ENCODE results near the gene PCSK4. TPM values are rescaled to one million over a fixed set of nuclear protein-coding genes. Genes with fewer than 3 reads are reported as not detected.

Gene PCSK4
- total RNA-seq, 1 experiment from 2014 or later = 9.9 TPM

- in situ Hi-C loops (cut with HindIII; ENCODE audit: low pct_unique_long_range_greater_than_20kb, low sequenced_read_pairs) = no loop called here
Observed at GRCh38 chr19:1533510-1534150, 43.5 kb upstream of the PCSK4 start.

GRCh38 chr19:1532003-1532402 lies 41.9 kb upstream of the PCSK4 start:
- intact Hi-C loops (cut with micrococcal nuclease; ENCODE audit: unreplicated experiment) = no loop called here
- POLR2A ChIA-PET = no interaction called here
- no peak overlapping the region for H3K4me3 ChIP-seq (ENCODE audit: low read depth in 2 of 2, low read length in 2 of 2)
- DNase-seq (ENCODE audit: low read depth, low spot score) = no peak
- no TSS peak for BruUV-seq (replicated peaks)
- no peaks in the 10 kb centered on the region for H3K27me3 ChIP-seq (ENCODE audit: control insufficient read depth, insufficient read depth, low read length)
- no peaks in the 10 kb centered on the region for H3K4me1 ChIP-seq (ENCODE audit: control insufficient read depth, insufficient read depth, low read length)
- H3K36me3 ChIP-seq (ENCODE audit: control insufficient read depth, insufficient read depth, low read length) = no peaks in the 10 kb centered on the region
- no peak for ATAC-seq
- in situ Hi-C loops (cut with HindIII; ENCODE audit: low pct_unique_long_range_greater_than_20kb, low sequenced_read_pairs) = no loop called here
- TF ChIP-seq TCF7L2 (IDR thresholded peaks at IDR 0.05; ENCODE audit: low read depth, low read length) (no peak), SIN3A (IDR thresholded peaks at IDR 0.05; ENCODE audit: borderline replicate concordance, insufficient read depth, low read depth, low read length) (no peak)
- TF ChIP-seq, protein P1, sequence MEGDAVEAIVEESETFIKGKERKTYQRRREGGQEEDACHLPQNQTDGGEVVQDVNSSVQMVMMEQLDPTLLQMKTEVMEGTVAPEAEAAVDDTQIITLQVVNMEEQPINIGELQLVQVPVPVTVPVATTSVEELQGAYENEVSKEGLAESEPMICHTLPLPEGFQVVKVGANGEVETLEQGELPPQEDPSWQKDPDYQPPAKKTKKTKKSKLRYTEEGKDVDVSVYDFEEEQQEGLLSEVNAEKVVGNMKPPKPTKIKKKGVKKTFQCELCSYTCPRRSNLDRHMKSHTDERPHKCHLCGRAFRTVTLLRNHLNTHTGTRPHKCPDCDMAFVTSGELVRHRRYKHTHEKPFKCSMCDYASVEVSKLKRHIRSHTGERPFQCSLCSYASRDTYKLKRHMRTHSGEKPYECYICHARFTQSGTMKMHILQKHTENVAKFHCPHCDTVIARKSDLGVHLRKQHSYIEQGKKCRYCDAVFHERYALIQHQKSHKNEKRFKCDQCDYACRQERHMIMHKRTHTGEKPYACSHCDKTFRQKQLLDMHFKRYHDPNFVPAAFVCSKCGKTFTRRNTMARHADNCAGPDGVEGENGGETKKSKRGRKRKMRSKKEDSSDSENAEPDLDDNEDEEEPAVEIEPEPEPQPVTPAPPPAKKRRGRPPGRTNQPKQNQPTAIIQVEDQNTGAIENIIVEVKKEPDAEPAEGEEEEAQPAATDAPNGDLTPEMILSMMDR (IDR thresholded peaks at IDR 0.05) = no peak
- no peaks in the 10 kb centered on the region for H3K9me3 ChIP-seq (ENCODE audit: control insufficient read depth, insufficient read depth, low read depth, low read length)
- CTCF ChIA-PET = no interaction called here
- no peak overlapping the region for H3K27ac ChIP-seq (ENCODE audit: low read length)

More at GRCh38 chr19:1533510-1534150, 43.5 kb upstream of the PCSK4 start:
- no peak for DNase-seq (ENCODE audit: low read depth, low spot score)
- no peak for TF ChIP-seq TCF7L2 (IDR thresholded peaks at IDR 0.05; ENCODE audit: low read depth, low read length)
- no peak overlapping the region for H3K27ac ChIP-seq (ENCODE audit: low read length)
- ATAC-seq = peak; percentile 68
- H3K36me3 ChIP-seq (ENCODE audit: control insufficient read depth, insufficient read depth, low read length) = no peaks in the 10 kb centered on the region
- no peaks in the 10 kb centered on the region for H3K4me1 ChIP-seq (ENCODE audit: control insufficient read depth, insufficient read depth, low read length)
- BruUV-seq (replicated peaks) = no TSS peak
- H3K27me3 ChIP-seq (ENCODE audit: control insufficient read depth, insufficient read depth, low read length) = no peaks in the 10 kb centered on the region
- H3K4me3 ChIP-seq (ENCODE audit: low read depth in 2 of 2, low read length in 2 of 2) = no peak overlapping the region
- POLR2A ChIA-PET = no interaction called here
- intact Hi-C loops (cut with micrococcal nuclease; ENCODE audit: unreplicated experiment) = no loop called here
- H3K9me3 ChIP-seq (ENCODE audit: control insufficient read depth, insufficient read depth, low read depth, low read length) = no peaks in the 10 kb centered on the region
- CTCF ChIA-PET = no interaction called here

DNA sequence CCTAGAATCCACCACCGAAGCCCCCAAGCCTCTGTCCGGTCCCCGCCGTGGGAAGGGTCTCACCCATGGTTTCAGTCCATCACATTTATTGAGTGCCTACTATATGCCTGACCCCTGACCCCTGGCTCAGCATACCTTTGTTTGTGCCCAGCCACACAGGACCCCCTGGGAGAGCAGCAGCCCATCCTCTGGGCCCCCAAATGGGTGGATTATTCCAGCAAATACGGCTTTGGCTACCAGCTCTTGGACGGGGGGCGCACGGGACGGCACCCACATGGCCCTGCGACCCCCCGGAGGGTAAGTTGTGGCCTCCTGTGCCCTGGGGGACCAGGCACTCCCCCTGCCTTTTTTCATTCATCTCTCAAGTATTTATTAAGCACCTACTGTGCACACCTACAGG lies 41.4 kb upstream of the PCSK4 start:
- no TSS peak for BruUV-seq (replicated peaks)

More for the DNA sequence above, 41.4 kb upstream of the PCSK4 start:
- H3K27ac ChIP-seq (ENCODE audit: low read length) = no peak overlapping the region
- no peak for TF ChIP-seq POLR2AphosphoS5 (IDR thresholded peaks at IDR 0.05; ENCODE audit: low read depth, low read length)
- no peak for TF ChIP-seq REST (IDR thresholded peaks at IDR 0.05; ENCODE audit: insufficient read depth in 1 of 2, low read depth in 2 of 2, low read length in 1 of 2)
- no peak for TF ChIP-seq SIN3A (IDR thresholded peaks at IDR 0.05; ENCODE audit: borderline replicate concordance, insufficient read depth, low read depth, low read length)
- no peak for TF ChIP-seq TCF7L2 (IDR thresholded peaks at IDR 0.05; ENCODE audit: low read depth, low read length)
- TF ChIP-seq, protein P1 (IDR thresholded peaks at IDR 0.05) = no peak
- H3K27me3 ChIP-seq (ENCODE audit: control insufficient read depth, insufficient read depth, low read length) = no peaks in the 10 kb centered on the region
- H3K36me3 ChIP-seq (ENCODE audit: control insufficient read depth, insufficient read depth, low read length) = no peaks in the 10 kb centered on the region
- no peak overlapping the region for H3K4me3 ChIP-seq (ENCODE audit: low read depth in 2 of 2, low read length in 2 of 2)
- no peaks in the 10 kb centered on the region for H3K4me1 ChIP-seq (ENCODE audit: control insufficient read depth, insufficient read depth, low read length)
- intact Hi-C loops (cut with micrococcal nuclease; ENCODE audit: unreplicated experiment) (no loop called here), in situ Hi-C loops (cut with HindIII; ENCODE audit: low pct_unique_long_range_greater_than_20kb, low sequenced_read_pairs) (no loop called here)
- ATAC-seq = no peak
- ChIA-PET POLR2A (no interaction called here), CTCF (no interaction called here)
- DNase-seq (ENCODE audit: low read depth, low spot score) = no peak
- no peaks in the 10 kb centered on the region for H3K9me3 ChIP-seq (ENCODE audit: control insufficient read depth, insufficient read depth, low read depth, low read length)

Data from Panc1 (cell line).